HG03139 (cell line): ENCODE results near the gene SIN3A.
"Not testable (repeated sequence)": the region's sequence is repeated elsewhere in the genome, so short reads cannot be mapped to it uniquely, and the experiment has no call there.

Experiments used
- ATAC-seq: cut with Tn5 transposase; IDR thresholded peaks from one replicate; pipeline ENCODE4 v1.9.1; 2021; ENCODE audit not compliant: unreplicated experiment

SIN3A gene

GRCh38 chr15:75383986-75384385, 67.5 kb downstream of the SIN3A start:
- ATAC-seq, result not testable (repeated sequence)

DNA sequence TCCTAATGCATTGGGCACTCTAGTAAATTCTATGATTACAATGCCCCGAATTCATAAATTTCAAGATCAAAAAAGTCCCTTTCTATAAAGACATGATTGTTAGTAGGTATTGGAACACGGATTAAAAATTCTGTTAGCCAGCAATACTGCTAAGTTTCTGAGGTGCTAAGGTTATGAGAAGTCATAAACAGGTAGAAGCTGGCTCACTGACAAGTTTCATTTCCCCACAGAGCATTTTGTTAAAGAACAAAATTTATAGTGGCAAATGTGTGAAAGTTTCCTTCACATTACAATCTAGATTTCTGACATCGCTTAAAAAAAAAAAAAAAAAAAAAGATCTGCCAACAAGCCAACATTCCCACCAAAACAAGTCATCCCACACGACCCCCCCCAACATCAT, 70.7 kb downstream of the SIN3A start:
- no peak for ATAC-seq

DNA sequence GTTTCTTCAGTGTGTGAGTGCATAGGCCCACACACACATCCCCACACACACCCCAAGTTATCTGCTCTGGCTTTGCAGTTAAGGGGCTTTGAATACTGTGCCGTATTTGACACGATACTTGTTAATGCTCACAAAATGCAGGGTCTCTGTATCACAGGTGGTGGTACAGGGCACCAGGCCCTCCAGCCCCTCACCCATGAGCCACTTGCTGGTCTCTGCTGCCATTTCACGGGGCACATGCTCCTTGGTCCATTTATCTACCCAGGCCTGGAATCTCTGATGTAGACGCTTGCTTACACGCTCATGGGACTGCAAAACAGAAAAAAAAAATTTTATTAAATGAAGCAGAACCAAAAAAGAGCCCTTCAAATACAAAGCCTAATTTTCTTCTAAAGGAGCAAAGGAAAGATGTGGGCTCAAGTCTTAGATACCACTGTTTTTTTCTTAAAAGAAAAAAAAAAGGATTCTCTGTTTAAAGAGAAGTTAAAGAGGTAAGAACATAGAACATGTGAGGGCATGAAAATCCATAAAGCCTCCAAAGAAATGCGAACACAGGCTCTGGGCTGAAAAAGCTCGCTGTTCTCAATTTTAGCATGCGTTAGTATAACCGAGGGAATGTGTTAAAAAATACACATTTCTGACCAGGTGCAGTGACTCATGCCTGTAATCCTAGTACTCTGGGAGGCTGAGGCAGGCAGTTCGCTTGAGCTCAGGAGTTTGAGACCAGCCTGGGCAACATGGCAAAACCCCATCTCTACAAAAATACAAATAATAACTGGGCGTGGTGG, 79.4 kb downstream of the SIN3A start:
- ATAC-seq, result no peak

DNA sequence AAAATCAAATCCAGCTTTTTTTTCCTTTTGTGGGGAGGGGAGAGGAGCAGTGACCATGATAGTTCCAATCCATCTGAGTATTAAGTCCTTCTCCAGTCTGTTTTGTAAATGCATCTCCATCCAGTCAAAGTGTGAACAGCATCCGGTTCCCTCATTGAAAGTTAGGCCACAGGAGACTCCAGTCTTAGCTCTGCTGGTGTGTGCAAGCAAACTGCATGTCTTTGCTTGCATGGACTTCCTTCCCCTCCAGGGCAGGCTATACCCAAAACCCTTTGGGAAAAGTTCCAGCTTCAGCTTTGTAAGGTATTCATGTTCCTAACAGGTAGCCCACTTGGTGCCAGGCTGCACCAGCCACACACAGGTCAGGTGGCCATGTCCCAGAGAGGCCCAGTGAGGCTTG, 80.0 kb downstream of the SIN3A start:
- no peak for ATAC-seq

GRCh38 chr15:75369897-75370581, 81.5 kb downstream of the SIN3A start:
- ATAC-seq, result no peak

DNA sequence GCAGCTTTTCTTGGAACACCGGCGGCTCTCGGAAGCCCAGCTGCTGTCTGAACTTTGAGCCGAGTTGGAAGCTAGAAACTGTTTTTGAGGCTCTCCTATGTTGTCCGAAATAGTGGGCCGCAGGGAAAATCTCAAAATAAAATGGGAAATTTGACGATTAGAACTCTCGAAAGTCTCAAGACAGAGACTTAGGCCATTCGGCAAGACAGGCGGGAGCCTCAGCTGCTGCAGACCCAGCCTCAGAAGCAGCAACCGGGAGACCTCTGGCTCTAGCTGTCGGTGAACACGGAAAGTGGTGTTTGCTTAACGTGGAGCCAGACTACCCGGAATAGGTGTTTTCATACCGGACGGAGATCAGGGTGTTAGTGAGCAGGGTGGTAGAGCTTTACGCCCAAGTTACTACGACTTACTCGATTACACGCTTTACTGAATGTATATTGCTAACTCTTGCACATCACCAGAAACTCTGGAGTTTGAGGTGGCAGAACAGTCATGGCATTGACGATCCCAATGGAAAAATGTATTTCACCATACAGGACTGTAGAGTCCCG, 82.7 kb downstream of the SIN3A start:
- ATAC-seq, result no peak

GRCh38 chr15:75367913-75368688, 83.4 kb downstream of the SIN3A start, which contains the start of gene MAN2C1:
TSS of gene MAN2C1 (minus strand) at chr15:75368607. CDS start at chr15:75368583, 24 bp downstream.
- ATAC-seq, result peak; percentile 67

- ATAC-seq, result no peak
These were observed 84.0 kb downstream of the SIN3A start for GRCh38 chr15:75367406-75367912.

DNA sequence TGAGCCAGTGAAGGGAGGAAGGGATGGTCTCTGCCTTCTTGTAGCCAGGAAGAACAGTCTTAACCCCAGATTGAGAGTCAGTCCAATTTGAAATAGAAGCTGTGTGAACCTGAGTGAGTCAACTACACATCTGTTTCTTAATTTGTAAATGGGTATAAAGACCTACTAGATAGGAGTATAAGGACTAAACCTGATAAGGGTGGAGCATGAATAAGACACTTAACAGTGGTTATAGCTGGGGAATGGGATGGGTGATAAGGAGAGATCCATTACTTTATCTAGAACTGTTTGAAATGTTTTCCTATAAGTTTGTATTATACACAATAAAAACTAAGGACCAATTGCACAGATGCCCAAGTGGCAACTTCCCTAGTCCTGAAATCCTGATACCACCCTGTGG, 84.5 kb downstream of the SIN3A start:
- ATAC-seq, result no peak

GRCh38 chr15:75366163-75366562, 85.3 kb downstream of the SIN3A start:
- no peak for ATAC-seq

DNA sequence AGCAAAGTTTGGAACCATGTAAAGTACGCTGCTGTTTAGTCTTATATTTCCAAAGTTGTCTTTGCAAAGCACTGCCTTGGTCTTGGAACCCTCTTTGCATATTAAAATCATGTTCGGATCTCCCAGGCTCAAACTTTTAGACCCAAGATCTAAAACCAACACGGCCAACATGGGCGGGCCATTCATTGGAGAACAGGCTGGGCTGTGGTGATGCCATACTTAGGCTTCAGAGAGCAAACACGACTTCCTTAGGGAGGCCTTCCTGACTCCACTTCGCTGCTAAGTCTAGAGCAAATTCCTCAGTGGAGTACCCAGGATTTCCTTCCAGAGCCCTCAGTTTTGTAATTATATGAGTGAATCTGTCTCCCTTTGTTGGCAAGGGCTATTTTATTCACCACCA, 86.6 kb downstream of the SIN3A start:
- no peak for ATAC-seq

DNA sequence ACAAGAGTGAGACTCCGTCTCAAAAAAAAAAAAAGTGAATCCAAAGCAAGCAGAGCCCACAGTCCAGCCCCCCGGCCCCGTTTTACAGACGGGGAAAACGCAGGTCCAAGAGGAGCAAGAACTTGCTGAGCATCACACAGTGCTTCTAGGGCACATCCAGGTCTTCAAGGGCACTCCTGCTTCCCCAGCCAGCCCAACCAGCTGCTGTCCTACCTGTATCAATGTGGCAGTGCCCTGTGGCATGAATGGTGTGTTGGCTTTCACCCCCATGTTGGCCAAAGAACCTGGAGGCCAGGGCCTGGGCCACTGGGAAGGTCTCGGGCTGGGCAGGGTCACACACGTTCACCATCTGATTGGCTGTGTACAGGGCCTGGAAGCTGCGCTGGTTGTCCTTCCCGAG, 87.7 kb downstream of the SIN3A start:
- ATAC-seq, result no peak

DNA sequence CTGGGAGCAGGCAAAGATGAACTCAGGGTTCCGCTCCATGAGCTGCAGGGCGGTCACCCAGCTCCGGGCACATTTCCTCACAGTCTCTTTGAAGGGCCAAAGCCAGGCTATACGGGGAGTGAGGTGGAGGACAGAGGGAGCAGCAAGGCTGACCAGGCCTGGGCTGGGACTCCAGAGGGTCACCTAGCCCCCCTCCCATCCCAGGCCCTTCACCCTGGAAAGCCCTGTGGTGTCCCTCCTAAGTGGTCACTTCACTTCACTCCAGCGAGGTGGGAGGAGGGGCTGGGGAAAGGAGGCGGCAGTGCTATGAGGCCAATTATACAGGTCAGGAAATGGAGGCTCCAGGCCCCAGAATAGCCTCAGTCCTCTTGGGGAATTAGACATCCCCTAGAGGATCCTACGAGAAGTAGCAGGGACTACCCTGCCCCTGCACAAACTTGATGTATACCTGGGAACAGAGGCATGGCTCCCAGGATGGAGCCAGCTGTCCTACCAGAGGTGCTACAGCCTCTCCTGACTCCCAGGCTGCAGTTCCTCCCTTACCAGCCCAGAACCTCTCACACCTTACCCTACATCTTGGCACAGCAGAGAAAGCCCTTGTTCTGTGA, 88.7 kb downstream of the SIN3A start:
- no peak for ATAC-seq

- no peak for ATAC-seq
These were observed 89.4 kb downstream of the SIN3A start for GRCh38 chr15:75361989-75362641.

- ATAC-seq, result no peak
These were observed 90.0 kb downstream of the SIN3A start for GRCh38 chr15:75361361-75361988.

- no peak for ATAC-seq
These were observed 90.6 kb downstream of the SIN3A start for GRCh38 chr15:75360856-75361255.

DNA sequence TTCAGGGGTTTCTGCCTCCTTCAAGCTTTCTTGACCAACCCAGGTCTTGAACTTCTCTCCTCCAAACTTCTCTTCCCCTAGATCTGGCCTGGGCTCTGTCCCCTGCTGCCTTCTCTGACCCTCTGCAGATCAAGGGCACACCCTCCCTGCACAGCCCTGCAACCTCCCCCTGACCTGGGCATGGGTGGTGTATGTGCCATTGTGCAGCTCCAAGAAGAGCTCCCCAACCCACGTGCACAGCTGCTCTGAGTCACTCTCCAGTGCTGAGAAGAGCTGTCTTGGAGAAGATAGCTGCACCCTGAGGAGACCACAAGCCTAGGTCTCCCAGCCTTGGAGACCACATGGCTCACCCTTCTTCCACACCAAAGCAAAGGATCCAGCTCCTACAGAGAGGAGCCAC, 91.1 kb downstream of the SIN3A start:
- no peak for ATAC-seq

- ATAC-seq, result no peak
These were observed 91.8 kb downstream of the SIN3A start for GRCh38 chr15:75359537-75360250.
